NOMO-1 treated with dmso at 0.1 percent for 144 hours (cell line): ENCODE data around the gene PDE6D.

Experiments
- DNase-seq: peaks from one replicate; lab custom pipeline; 2025; ENCODE audit not compliant: unreplicated experiment; lab: John Stamatoyannopoulos, UW

The PDE6D gene

GRCh38 chr2:231780909-231781797 is at the start of gene PDE6D:
Gene PDE6D, minus strand, starts transcription at chr2:231781282. Its CDS starts 168 bp downstream, at chr2:231781114.
- DNase-seq: peak; percentile 91

DNA sequence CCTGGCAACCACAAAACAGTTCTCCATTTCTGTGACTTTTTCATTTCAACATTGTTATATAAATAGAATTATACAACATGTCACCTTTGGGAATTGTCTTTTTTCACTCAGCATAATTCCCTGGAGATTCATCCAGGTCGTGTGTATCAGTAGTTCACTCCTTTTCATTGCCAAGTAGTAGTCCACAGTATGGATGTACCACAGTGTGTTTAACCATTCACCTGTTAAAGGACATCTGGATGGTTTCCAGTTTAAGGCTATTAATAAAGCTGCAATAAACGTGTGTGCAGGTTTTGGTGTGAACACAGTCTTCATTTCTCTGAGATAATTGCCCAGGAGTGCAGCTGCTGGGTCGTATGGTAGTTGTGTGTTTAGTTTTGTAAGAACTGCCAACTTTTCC is 40.8 kb upstream of the PDE6D start:
- no peak for DNase-seq

DNA sequence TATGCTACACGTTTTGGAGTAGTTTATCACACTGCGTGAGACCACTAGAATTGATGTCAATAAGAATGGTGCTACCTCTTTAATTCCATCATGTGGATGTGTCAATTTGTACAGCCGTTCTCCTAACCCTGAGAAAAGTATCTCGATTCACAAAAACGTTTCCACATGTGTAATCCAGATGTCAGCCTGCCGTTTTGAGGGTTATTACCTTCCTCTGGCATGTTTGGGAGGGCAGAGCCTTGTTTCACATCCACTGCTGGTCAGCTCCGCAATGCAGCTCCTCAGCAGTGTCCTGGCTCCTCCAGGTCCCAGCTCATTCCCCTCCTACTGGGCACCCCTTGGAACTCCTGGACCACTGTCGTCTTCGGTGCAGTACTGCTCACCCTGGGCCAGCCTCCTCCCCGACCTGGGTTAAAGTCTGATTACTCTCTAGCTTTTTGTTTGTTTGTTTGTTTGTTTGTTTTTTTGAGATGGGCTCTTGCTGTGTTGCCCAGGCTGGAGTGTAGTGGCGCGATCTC is 39.8 kb upstream of the PDE6D start:
- DNase-seq: no peak

DNA sequence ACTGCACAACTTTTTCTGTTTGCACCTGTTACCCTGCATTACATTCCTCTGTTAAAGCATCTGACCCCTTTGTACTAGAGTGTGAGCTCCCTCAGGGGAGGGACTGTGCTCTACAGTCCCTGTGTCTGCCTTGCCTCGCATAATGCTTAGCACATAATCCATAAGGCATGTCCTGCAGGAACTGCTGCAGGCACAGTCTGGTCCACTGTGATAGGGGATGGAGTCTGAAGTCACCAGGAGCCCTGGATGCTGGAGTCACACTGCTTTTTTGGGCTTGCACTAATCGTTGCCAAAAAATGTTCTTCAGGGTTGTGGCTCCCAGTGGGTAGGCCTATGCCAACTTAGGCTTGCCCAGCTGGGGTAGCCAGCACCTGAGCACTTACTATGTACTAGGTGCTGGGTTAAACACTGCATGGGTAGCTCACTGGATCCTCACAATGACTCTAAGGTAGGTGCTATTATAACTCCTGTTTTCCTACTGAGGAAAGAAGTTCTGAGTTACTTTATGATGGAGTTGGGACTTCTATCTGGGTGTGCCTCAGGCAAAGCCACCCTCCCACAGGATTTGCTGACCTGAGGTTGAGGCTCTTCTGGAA is 38.5 kb upstream of the PDE6D start:
- DNase-seq: no peak

- DNase-seq: no peak
These were observed 35.4 kb upstream of the PDE6D start for GRCh38 chr2:231816327-231817026.

GRCh38 chr2:231810905-231811304 is 29.8 kb upstream of the PDE6D start:
- no peak for DNase-seq

GRCh38 chr2:231807020-231807419 is 25.9 kb upstream of the PDE6D start:
- no peak for DNase-seq

DNA sequence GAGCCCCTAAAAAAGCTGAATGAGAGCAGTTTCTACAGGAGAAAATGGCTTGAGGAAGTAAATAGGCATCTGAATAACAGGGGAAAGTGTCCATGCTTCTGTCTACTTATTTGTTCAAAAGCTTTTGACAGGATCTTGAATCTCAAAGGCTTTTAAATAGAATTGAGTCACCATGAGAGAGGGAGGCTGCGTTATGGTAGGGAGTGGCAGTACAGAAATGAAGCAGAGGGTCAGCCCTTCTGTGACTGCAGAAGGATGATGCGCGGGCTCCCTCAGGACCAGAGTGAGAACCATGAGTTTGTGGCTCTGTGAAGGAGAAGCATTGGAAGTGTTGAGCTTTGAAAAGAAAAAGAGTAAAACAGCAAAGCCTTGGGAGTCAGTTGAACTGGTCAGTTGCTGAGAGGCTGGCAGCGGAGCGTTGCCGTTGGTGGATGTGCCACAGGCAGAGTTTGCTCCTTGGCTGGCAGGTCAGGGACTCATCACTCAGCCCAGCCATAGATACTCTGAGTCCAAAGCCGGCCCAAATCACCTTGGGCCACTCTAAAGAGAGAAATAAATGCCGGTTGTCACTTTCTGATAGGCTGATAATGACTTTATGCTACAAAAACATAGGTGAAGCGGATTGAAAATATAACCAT is 22.5 kb upstream of the PDE6D start:
- no peak for DNase-seq

GRCh38 chr2:231800493-231801091 is 19.5 kb upstream of the PDE6D start:
- no peak for DNase-seq

- no peak for DNase-seq
These were observed 14.6 kb upstream of the PDE6D start for GRCh38 chr2:231795525-231796327.

GRCh38 chr2:231794383-231794782 is 13.3 kb upstream of the PDE6D start:
- DNase-seq: no peak

- no peak for DNase-seq
These were observed 10.0 kb upstream of the PDE6D start for GRCh38 chr2:231791107-231791506.

DNA sequence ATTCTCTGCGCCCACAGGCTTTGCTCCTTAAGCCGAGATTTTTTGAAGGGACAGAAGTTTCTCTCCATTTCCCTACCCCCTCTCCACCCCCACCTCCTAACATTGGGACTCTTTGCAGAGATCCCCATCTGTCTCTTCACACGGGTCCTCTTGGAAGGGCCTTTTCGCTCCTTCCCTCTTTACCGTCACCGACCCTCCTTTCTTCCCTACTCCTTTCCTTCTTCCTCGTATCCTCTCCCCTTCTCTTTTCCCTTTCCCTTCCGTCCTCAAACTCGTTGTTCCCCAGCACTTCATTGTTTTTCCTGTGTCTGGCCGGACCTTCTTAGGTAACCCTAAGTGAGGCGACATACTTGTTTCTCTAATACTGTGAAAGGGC is 5.8 kb upstream of the PDE6D start:
- no peak for DNase-seq

DNA sequence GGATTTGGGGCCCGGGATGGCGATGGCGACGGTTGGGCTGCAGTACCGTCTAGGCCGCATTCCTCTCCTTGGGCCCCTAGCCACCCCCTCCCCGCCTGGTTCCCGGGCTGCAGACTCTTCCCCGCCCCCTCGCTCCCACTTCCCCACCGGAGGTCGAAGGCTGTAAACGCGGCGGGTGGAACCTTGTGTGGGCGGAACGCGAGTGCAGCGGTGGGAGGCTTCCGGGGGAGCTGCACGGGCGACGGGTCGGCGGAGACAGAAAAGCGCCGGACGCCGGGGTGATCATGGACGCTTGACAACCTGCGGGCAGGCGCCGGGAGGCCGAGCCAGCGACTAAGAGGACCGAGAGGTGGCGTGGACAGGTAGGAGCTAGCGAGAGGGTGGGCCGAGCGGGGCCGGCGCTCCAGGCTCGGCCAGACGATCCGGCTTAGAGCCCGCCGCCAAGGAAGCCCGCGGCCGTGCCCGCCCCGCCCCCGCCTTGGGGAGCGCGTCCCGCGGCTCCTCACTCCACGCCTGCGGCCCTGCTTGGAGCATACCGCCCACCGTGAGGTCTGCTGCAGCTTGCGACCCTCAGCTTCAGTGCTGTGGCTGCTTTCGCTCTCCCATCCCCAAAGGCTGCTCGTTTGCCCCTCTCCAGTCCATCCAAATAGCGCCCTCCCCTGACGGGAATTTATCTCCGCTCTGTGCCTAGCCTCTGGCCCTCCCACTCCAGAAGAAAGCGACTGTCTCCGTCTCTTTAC is 5.3 kb upstream of the PDE6D start, which contains the start of gene COPS7B:
Gene COPS7B, plus strand, starts transcription at position 269 of the 740 bp plus-strand sequence. CDS start 2,126 bp downstream, outside the sequence.
- peak; percentile 83 for DNase-seq

DNA sequence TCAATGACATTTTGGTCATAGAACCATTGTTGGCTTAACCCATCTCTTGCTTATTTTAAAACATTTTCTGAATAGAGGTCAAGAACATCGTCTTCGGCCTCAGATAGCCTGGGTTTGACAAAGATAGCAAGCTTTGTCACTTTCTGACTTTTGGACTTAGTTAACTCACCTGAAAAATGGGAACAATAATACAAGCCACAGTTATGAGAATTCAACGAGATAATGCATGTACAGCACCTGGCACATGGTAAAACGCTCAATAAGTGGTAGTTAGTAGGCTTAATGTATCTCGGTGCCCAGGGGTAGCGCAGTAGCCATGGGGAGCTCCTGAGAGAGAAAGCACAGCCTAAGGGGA is 4.7 kb upstream of the PDE6D start:
- DNase-seq: no peak

DNA sequence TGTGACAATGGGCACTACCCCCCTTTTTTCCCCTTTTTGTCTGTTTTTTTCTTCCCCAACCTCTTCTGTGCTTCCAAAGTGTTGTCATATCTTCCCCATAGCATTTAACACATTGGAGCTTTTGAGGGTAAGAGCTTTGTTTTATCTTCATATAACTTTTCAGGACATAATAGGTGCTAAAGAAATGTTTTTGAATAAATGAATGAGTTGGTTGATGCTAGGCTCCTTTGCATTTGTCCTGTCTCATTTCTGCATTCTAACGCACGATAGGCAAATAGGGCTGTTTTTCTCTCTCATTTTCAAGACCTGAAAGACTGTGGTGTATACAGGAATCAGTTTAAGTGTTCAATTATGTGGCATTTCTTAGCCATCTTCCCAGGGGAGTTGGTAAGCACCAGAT is 4.3 kb upstream of the PDE6D start:
- no peak for DNase-seq

GRCh38 chr2:231781798-231782726 is 980 bp upstream of the PDE6D start:
- peak; percentile 13 for DNase-seq
